Measurements from ENCODE around the gene NOS1AP.

Gene NOS1AP

DNA sequence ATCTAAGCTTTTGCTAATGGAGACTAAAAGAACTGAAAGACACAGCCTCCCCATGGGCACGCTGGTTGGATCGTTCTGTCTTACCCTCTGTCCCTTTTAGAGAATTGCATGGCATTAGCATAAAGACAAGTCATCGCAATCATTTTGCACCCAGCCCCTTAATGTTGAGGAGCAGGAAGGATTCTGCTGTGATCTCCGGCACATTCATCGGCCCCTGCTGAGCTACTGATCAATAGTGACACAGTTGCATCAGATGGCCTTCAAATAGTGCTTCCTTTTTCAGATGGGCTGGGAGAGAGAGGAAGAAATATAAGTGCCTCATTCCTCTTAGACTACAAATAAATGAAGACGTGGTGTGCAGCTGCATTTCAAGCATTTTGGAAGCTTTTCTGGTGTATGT, 75.4 kb downstream of the NOS1AP start:
- ATAC-seq (no peak), DNase-seq (no peak)
- H3K27me3 Mint-ChIP-seq: peaks cover 14% of the 10 kb centered on the region
- no peak overlapping the region for H3K27ac Mint-ChIP-seq
- no peaks in the 10 kb centered on the region for H3K9me3 Mint-ChIP-seq
- H3K4me3 Mint-ChIP-seq: no peak overlapping the region
- no peaks in the 10 kb centered on the region for H3K4me1 Mint-ChIP-seq
- H3K36me3 Mint-ChIP-seq (ENCODE audit: low read depth): no peaks in the 10 kb centered on the region

DNA sequence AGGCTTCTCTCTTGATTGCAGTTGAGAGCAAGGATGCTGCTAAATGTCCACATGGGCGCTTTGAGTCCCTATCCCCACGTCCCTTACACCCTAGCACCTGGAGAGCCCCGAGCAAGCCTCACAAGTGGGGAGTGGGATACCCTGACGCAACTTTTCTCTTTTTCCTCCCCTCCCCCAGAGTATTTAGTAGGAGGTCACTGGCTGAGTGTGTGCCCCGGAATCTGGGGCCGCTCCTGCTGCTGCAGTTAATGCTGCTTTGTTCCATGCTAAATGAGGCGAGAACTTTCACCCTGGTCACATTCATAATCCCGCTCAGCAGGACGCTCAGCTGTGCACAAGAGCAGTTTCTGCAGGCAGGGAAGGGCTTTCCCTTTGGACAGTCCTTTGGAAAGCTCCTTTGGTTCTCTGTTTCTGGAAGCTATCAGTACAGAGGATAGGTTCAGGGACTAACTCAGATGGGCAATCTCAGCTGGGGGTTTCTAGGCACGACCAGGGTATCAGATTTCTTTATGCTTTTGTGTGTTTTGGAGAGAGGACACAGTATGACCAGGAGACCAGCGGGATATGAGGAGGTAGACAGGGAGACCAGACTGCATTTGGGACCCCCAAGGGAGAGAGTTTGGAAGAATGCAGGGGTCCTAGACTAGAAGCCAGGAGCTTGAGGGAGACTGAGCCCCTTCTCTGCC, 75.9 kb downstream of the NOS1AP start:
- no peak for DNase-seq
- Mint-ChIP-seq H3K4me3 (no peak overlapping the region), H3K27me3 (peaks cover 17% of the 10 kb centered on the region), H3K27ac (no peak overlapping the region), H3K9me3 (no peaks in the 10 kb centered on the region), H3K4me1 (no peaks in the 10 kb centered on the region), H3K36me3 (ENCODE audit: low read depth) (no peaks in the 10 kb centered on the region)
- no peak for ATAC-seq

DNA sequence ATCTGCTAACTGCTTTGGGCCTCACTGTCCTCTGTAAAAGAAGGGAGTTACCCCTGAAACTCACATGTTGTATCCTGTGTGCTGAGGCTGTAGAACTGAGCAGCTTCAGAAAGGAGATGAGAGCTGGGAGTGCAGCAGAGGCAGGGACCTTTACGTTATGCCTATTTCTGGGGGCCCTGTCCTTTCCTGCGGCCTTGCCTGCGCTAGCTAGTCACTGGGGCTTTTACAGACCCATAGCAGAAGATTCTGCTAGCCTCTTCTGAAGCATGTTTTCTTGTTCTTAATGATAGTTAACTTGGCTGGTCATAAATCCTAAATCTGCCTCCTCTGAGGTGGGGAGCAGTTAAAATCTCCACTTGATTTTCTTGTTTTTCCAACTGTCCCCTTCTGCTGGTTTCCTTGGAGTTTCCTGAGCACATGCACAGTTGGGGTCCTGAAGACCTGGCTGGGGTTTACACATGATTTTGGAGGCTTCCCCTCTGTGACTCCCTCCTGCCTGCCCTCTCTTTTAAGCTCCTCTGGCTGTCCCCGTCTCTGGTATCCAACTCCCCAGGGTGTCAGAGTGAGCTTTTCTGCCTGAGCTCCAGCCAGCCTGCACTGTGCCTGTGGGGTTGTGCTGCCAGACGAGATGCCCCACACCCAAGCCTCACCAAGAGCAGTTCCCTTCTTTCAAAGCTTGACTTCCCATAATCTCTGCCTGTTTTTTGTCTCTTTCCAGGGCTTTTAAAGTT, 76.6 kb downstream of the NOS1AP start:
- Mint-ChIP-seq H3K4me3 (no peak overlapping the region), H3K27me3 (peaks cover 17% of the 10 kb centered on the region)
- ATAC-seq: no peak

DNA sequence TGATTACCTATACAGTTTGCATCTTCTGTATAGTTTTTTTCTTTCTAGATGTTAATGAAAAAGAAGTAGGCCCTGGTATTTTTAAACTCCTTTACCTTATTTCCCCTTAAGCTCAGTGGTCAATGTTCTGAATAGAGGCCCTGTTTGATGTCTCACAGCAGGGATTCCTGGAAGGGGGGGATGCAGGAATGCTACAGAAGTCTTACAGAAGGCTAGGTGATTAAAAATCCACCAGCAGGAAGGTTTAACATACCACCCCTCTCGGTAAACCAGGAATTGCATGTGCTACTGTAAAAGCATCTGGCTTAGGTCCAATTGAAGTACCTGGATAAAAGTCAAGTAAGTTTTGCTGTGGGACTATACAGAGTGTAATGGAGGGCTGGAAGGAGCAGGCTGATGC, 78.3 kb downstream of the NOS1AP start:
- Mint-ChIP-seq H3K4me3 (no peak overlapping the region), H3K27me3 (peaks cover 9% of the 10 kb centered on the region), H3K9me3 (no peaks in the 10 kb centered on the region), H3K4me1 (no peaks in the 10 kb centered on the region), H3K27ac (no peak overlapping the region), H3K36me3 (ENCODE audit: low read depth) (no peaks in the 10 kb centered on the region)
- DNase-seq (no peak), ATAC-seq (no peak)

More for the DNA sequence above, 76.6 kb downstream of the NOS1AP start:
- Mint-ChIP-seq H3K4me1 (no peaks in the 10 kb centered on the region), H3K27ac (no peak overlapping the region), H3K9me3 (no peaks in the 10 kb centered on the region), H3K36me3 (ENCODE audit: low read depth) (no peaks in the 10 kb centered on the region)
- DNase-seq: no peak

DNA sequence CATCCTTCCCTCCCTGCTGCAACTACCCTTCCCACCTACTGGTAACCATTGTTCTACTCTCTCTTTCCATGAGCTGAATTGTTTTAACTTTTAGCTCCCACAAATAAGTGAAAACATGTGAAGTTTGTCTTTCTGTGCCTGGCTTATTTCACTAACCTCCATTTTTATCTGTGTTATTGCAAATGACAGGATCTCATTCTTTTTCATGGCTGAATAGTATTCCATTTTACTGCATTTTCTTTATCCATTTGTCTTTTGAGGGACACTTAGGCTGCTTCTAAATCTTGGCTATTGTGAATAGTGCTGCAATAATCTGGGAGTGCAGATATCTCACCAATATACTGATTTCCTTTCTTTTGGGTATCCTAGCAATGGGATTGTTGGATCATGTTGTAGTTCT, 80.6 kb downstream of the NOS1AP start:
- H3K4me1 Mint-ChIP-seq: no peaks in the 10 kb centered on the region
- H3K9me3 Mint-ChIP-seq: no peaks in the 10 kb centered on the region
- DNase-seq (no peak), ATAC-seq (no peak)
- no peaks in the 10 kb centered on the region for H3K36me3 Mint-ChIP-seq (ENCODE audit: low read depth)
- no peak overlapping the region for H3K4me3 Mint-ChIP-seq
- H3K27me3 Mint-ChIP-seq: peaks cover 9% of the 10 kb centered on the region
- no peak overlapping the region for H3K27ac Mint-ChIP-seq

DNA sequence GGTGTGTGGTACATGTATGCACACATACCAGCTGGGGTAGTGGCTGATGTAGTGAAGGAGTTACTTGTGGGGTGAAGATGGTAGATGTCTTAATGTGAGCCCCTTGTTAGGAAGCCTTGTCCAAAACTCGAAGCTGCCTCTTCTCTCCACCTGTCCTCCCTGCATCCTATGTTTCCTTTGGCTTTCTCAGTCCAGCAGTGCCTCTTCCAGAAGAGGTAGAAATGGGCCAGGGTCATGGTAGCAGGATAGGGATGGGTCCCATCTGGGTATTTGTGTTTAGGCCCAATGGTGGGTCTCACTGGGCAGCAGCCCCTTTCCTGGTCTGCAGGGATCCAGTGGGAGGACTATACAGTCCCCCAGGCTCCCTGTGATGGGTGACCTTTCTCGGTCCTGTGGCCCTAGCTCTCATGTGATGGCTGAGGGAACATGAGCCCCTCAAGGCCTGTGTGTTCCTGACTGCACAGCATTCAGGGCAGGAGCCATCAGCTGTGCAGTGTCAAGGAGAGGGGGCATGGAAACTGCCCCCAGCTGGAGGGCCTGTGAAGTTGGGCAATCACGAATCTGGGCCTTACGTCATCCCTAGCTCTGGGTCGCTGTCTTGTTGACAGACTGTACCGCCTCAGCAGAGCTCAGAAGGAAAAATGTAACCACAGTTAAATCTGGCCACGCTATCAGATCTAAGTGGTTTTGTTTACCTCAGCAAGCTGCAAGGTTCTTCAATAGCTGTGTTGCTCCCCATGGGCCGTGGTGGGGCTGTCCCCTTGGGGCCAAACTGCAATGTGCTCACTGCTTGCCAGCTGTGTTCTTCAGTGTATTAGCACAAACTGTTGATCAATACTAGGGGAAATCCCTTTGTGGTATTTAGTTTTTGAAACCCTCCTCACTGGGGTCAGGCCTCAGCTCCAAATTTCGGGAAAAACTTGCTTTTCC, 82.7 kb downstream of the NOS1AP start:
- Mint-ChIP-seq H3K9me3 (no peaks in the 10 kb centered on the region), H3K36me3 (ENCODE audit: low read depth) (no peaks in the 10 kb centered on the region), H3K27ac (no peak overlapping the region), H3K4me1 (no peaks in the 10 kb centered on the region), H3K27me3 (peaks cover 11% of the 10 kb centered on the region), H3K4me3 (no peak overlapping the region)
- DNase-seq: peak; percentile 15
- peak; percentile 69 for ATAC-seq

GRCh38 chr1:162153374-162153773, 83.9 kb downstream of the NOS1AP start:
- no peak for DNase-seq
- ATAC-seq: no peak
- no peaks in the 10 kb centered on the region for H3K36me3 Mint-ChIP-seq (ENCODE audit: low read depth)
- H3K4me1 Mint-ChIP-seq: no peaks in the 10 kb centered on the region
- no peak overlapping the region for H3K4me3 Mint-ChIP-seq
- no peaks in the 10 kb centered on the region for H3K9me3 Mint-ChIP-seq
- no peak overlapping the region for H3K27ac Mint-ChIP-seq
- H3K27me3 Mint-ChIP-seq: peaks cover 11% of the 10 kb centered on the region

- Mint-ChIP-seq H3K27me3 (peaks cover 5% of the 10 kb centered on the region), H3K36me3 (ENCODE audit: low read depth) (no peaks in the 10 kb centered on the region), H3K27ac (no peak overlapping the region), H3K9me3 (no peaks in the 10 kb centered on the region), H3K4me3 (no peak overlapping the region), H3K4me1 (no peaks in the 10 kb centered on the region)
- ATAC-seq: no peak
- no peak for DNase-seq
These were observed 88.0 kb downstream of the NOS1AP start for GRCh38 chr1:162157469-162157868.

DNA sequence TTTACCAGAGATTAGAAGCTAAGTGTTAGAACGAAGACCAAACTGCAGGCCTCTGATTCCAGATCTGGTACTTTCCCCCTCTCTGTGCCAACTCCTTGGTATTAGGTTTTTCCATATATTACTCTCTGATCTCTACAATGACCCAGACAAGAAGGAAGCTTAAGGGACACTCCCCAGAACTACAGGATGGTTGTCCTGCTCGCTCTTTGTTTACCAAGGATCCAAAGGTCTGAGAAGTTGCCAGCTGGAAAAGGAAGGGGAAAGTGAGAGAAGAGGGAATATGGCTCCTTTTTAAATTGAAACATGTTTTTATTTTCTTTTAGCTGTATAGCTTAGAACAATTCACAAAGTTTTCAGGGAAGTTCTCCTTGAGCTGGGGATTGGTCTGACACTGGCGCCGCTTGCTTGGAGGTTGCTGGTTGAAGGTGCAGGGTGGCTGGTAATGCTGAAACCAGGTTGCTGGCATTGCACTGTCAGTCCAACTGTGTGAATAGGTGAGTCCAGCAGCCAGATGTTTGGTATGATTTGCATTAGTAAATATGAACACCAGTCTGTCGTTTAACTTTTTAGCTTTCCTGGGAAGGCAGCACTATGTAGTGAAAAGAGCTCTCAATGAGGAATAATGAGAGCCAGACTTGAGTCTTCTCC, 89.3 kb downstream of the NOS1AP start:
- ATAC-seq (no peak), DNase-seq (no peak)
- H3K4me3 Mint-ChIP-seq: no peak overlapping the region
- no peak overlapping the region for H3K27ac Mint-ChIP-seq
- no peaks in the 10 kb centered on the region for H3K9me3 Mint-ChIP-seq
- peaks cover 5% of the 10 kb centered on the region for H3K27me3 Mint-ChIP-seq
- H3K36me3 Mint-ChIP-seq (ENCODE audit: low read depth): no peaks in the 10 kb centered on the region
- no peaks in the 10 kb centered on the region for H3K4me1 Mint-ChIP-seq

DNA sequence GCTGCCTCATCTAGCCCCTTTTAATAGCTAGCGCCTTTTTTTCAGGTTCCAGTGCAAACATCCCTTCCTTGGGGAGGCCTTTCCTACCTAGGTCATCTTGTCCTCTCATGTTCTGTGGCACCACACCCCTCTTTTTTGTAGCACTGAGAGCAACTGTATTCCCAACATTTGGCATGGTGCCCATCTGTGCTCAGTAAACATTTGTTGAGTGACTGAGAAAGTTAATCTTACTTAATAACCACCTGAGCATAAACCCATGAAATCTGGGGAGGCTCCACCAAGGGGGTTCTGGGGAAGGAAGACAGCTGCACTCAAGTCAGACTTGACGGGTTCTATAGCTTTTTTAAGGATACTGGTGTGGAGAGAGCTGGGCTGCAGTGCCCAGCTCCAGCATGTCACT, 90.0 kb downstream of the NOS1AP start:
- H3K27ac Mint-ChIP-seq: no peak overlapping the region
- H3K9me3 Mint-ChIP-seq: no peaks in the 10 kb centered on the region
- no peak for DNase-seq
- no peak overlapping the region for H3K4me3 Mint-ChIP-seq
- H3K36me3 Mint-ChIP-seq (ENCODE audit: low read depth): no peaks in the 10 kb centered on the region
- H3K27me3 Mint-ChIP-seq: peaks cover 5% of the 10 kb centered on the region
- H3K4me1 Mint-ChIP-seq: no peaks in the 10 kb centered on the region
- ATAC-seq: no peak

DNA sequence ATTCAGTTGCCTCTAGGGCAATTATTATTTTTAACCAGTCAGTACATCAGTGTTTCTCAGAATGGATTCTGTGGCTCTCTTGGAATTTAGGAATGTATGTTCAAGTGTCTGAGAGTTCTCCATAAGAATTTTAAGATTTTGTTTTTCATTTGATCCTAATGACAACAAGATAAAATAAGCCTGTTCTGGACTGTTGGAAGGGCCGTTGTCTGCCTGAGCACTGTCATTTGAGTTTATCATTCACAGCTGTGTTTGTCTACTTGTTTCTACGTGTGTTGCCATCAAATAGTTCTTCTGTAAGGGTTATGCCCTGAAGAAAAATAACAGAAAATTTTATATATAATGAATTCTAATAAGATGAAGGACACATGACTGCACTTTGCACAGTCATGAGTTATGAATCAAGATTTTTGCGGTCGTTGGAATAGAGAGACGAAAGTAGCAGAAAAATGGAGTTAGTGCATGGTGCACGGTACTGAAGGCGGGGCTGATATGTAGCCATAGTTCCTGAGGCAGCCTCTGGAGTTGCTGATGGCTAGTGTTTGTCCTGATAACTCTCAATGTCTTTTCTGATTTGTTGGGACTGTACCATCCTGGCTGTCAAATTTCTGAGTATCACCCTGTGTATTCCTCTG, 92.5 kb downstream of the NOS1AP start:
- H3K9me3 Mint-ChIP-seq: no peaks in the 10 kb centered on the region
- DNase-seq: no peak

DNA sequence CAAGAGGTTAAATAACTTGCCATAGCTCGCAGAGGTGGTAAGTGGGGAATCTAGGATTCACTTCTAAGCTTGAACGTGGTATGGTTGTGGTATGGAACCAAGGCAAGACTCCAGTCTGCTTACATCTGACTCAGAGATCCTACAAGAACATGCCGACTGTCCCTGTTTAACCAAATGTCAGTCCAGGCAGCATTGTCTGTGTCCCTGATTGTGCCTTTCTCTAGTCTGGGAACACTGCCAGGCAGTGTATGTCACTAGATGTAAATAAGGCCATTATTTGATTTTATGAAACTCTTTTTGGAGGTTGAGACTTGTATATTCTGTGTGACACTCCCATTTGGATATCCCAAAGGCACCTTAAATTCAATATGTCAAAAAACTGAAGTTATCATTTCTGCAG, 96.0 kb downstream of the NOS1AP start:
- Mint-ChIP-seq H3K36me3 (ENCODE audit: low read depth) (no peaks in the 10 kb centered on the region), H3K27ac (no peak overlapping the region), H3K9me3 (no peaks in the 10 kb centered on the region), H3K27me3 (peaks cover 12% of the 10 kb centered on the region), H3K4me3 (no peak overlapping the region), H3K4me1 (no peaks in the 10 kb centered on the region)
- ATAC-seq: no peak
- DNase-seq: no peak

More for the DNA sequence above, 92.5 kb downstream of the NOS1AP start:
- ATAC-seq: no peak
- H3K27me3 Mint-ChIP-seq: peaks cover 8% of the 10 kb centered on the region
- H3K36me3 Mint-ChIP-seq (ENCODE audit: low read depth): no peaks in the 10 kb centered on the region
- no peak overlapping the region for H3K27ac Mint-ChIP-seq
- H3K4me1 Mint-ChIP-seq: no peaks in the 10 kb centered on the region
- H3K4me3 Mint-ChIP-seq: no peak overlapping the region

DNA sequence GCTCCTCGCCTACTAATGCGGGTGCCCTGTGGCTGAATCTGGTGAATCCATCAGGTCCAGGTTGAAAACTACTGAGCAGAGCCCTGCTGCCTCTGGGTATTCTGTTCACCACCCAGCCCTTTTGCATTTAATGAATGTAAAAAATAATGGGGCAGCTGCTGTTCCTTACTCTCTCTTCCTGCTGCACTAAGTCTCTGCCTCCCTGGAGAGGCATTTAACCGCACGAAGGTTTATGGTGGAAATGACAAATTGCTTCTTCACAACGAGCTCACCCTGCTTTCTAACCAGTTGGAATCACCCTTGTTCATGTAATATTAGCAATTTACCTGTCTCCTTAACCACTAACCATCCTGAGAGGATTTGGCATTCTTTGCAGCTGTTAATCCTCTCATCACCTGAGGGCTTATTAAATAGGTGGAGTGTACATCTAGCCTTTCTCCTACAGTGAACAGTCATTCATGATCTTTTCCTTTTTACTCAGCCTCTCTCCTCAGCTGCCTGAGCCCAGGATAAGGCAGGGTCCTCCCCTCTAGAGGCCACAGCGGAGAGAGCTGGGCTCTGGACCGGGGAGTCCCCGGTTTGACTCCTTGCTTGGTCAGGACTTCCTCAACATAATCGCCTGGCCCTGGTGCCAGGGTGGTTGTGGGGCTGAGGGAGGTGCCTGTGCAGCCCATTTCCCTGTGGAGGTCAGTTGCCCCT, 97.6 kb downstream of the NOS1AP start:
- Mint-ChIP-seq H3K36me3 (ENCODE audit: low read depth) (no peaks in the 10 kb centered on the region), H3K9me3 (no peaks in the 10 kb centered on the region), H3K27me3 (peaks cover 12% of the 10 kb centered on the region), H3K27ac (no peak overlapping the region), H3K4me3 (no peak overlapping the region), H3K4me1 (no peaks in the 10 kb centered on the region)
- DNase-seq (no peak), ATAC-seq (no peak)
